ENCODE data around the gene CYB561D2. TPM values are rescaled to one million over a fixed set of nuclear protein-coding genes. Genes with fewer than 3 reads are reported as not detected.
A peak's percentile ranks its signal among the peaks of the same experiment; 100 is the strongest.

The CYB561D2 gene
- total RNA-seq, 1 donor: 57.6 TPM

- peak in 1 of 3 donors; percentile 34 for DNase-seq (ENCODE audit: low read depth in 2 of 3, low spot score in 2 of 3)
These were observed 35.1 kb downstream of the CYB561D2 start for GRCh38 chr3:50385754-50386153.

- DNase-seq (ENCODE audit: low read depth in 2 of 3, low spot score in 2 of 3): peak in 1 of 3 donors; percentile 32
These were observed 37.5 kb downstream of the CYB561D2 start for GRCh38 chr3:50388016-50388719.

GRCh38 chr3:50388720-50389413 is 38.2 kb downstream of the CYB561D2 start:
- no peak for DNase-seq (ENCODE audit: low read depth in 2 of 3, low spot score in 2 of 3)

- no peak for DNase-seq (ENCODE audit: low read depth in 2 of 3, low spot score in 2 of 3)
These were observed 38.7 kb downstream of the CYB561D2 start for GRCh38 chr3:50389414-50389767.

- DNase-seq (ENCODE audit: low read depth in 2 of 3, low spot score in 2 of 3): no peak
These were observed 40.0 kb downstream of the CYB561D2 start for GRCh38 chr3:50390508-50391224.

GRCh38 chr3:50392101-50392715 is 41.5 kb downstream of the CYB561D2 start:
- DNase-seq (ENCODE audit: low read depth in 2 of 3, low spot score in 2 of 3): no peak

- DNase-seq (ENCODE audit: low read depth in 2 of 3, low spot score in 2 of 3): no peak
These were observed 42.4 kb downstream of the CYB561D2 start for GRCh38 chr3:50393061-50393460.

GRCh38 chr3:50395070-50395860 is 44.6 kb downstream of the CYB561D2 start:
- DNase-seq (ENCODE audit: low read depth in 2 of 3, low spot score in 2 of 3): no peak

GRCh38 chr3:50396502-50396901 is 45.8 kb downstream of the CYB561D2 start:
- DNase-seq (ENCODE audit: low read depth in 2 of 3, low spot score in 2 of 3): no peak

- DNase-seq (ENCODE audit: low read depth in 2 of 3, low spot score in 2 of 3): no peak
These were observed 51.4 kb downstream of the CYB561D2 start for GRCh38 chr3:50401978-50402595.

Other genes starting within 250 kb of the CYB561D2 start
- 1.1 TPM for gene SEMA3F, start 195.5 kb upstream of the CYB561D2 start, total RNA-seq
- gene GNAT1, start 159.3 kb upstream of the CYB561D2 start, total RNA-seq: not detected
- under 0.01 TPM for gene SLC38A3, start 145.6 kb upstream of the CYB561D2 start, total RNA-seq
- 596 TPM for gene GNAI2, start 114.7 kb upstream of the CYB561D2 start, total RNA-seq
- 0.54 TPM for gene SEMA3B, start 81.7 kb upstream of the CYB561D2 start, total RNA-seq
- gene LSMEM2, start 71.8 kb upstream of the CYB561D2 start, total RNA-seq: not detected
- 77.8 TPM for gene IFRD2, start 58.4 kb upstream of the CYB561D2 start, total RNA-seq
- gene HYAL3, start 51.5 kb upstream of the CYB561D2 start, total RNA-seq: 44.7 TPM
- gene NAA80, start 51.5 kb upstream of the CYB561D2 start, total RNA-seq: 88.6 TPM
- 0.27 TPM for gene HYAL1, start 47.3 kb upstream of the CYB561D2 start, total RNA-seq
- 39.9 TPM for gene HYAL2, start 28.1 kb upstream of the CYB561D2 start, total RNA-seq
- gene TUSC2, start 22.6 kb upstream of the CYB561D2 start, total RNA-seq: 28.8 TPM
- gene RASSF1, start 10.0 kb upstream of the CYB561D2 start, total RNA-seq: 217 TPM
- 3.8 TPM for gene ZMYND10, start 5.1 kb upstream of the CYB561D2 start, total RNA-seq
- gene NPRL2, start 87 bp upstream of the CYB561D2 start, total RNA-seq: 39.9 TPM
- 49.3 TPM for gene TMEM115, start 8.7 kb downstream of the CYB561D2 start, total RNA-seq
- 1.1 TPM for gene CACNA2D2, start 152.8 kb downstream of the CYB561D2 start, total RNA-seq
- 6.2 TPM for gene C3orf18, start 216.9 kb downstream of the CYB561D2 start, total RNA-seq
- gene HEMK1, start 218.7 kb downstream of the CYB561D2 start, total RNA-seq: 10.0 TPM

All from hematopoietic multipotent progenitor cell (in vitro differentiated cells).